ENCODE measurements around the gene HLF.

The HLF gene

GRCh38 chr17:55275894-55276804, 11.4 kb downstream of the HLF start:
- Mint-ChIP-seq H3K36me3 (no peaks in the 10 kb centered on the region), H3K27ac (no peak overlapping the region), H3K4me1 (peaks cover 2% of the 10 kb centered on the region), H3K27me3 (peaks cover 45% of the 10 kb centered on the region), H3K4me3 (no peak overlapping the region), H3K9me3 (no peaks in the 10 kb centered on the region)
- CTCF ChIA-PET, result interaction anchor here (0.6 kb wide), 1 partner anchor 519 kb away, joined by 3 read pairs; no protein-coding TSS in a partner anchor
- no peak for DNase-seq

- no peaks in the 10 kb centered on the region for H3K9me3 Mint-ChIP-seq
- CTCF ChIA-PET, result no interaction called here
- H3K4me3 Mint-ChIP-seq, result no peak overlapping the region
- peaks cover 31% of the 10 kb centered on the region for H3K27me3 Mint-ChIP-seq
- H3K36me3 Mint-ChIP-seq, result no peaks in the 10 kb centered on the region
- DNase-seq, result no peak
- H3K27ac Mint-ChIP-seq, result no peak overlapping the region
- H3K4me1 Mint-ChIP-seq, result peaks cover 2% of the 10 kb centered on the region
Observed at GRCh38 chr17:55278173-55278961, 13.6 kb downstream of the HLF start.

GRCh38 chr17:55279203-55279602, 14.4 kb downstream of the HLF start:
- Mint-ChIP-seq H3K4me1 (peaks cover 8% of the 10 kb centered on the region), H3K4me3 (no peak overlapping the region), H3K27me3 (peaks cover 25% of the 10 kb centered on the region), H3K27ac (no peak overlapping the region), H3K36me3 (no peaks in the 10 kb centered on the region), H3K9me3 (no peaks in the 10 kb centered on the region)
- no peak for DNase-seq
- CTCF ChIA-PET, result no interaction called here

- no peak overlapping the region for H3K27ac Mint-ChIP-seq
- no peaks in the 10 kb centered on the region for H3K36me3 Mint-ChIP-seq
- H3K9me3 Mint-ChIP-seq, result no peaks in the 10 kb centered on the region
- H3K4me1 Mint-ChIP-seq, result peaks cover 14% of the 10 kb centered on the region
- peaks cover 21% of the 10 kb centered on the region for H3K27me3 Mint-ChIP-seq
- H3K4me3 Mint-ChIP-seq, result no peak overlapping the region
- CTCF ChIA-PET, result no interaction called here
- no peak for DNase-seq
Observed at GRCh38 chr17:55279788-55280187, 15.0 kb downstream of the HLF start.

GRCh38 chr17:55280212-55280611, 15.5 kb downstream of the HLF start:
- no peaks in the 10 kb centered on the region for H3K9me3 Mint-ChIP-seq
- peaks cover 17% of the 10 kb centered on the region for H3K27me3 Mint-ChIP-seq
- no peak overlapping the region for H3K27ac Mint-ChIP-seq
- CTCF ChIA-PET, result no interaction called here
- H3K36me3 Mint-ChIP-seq, result no peaks in the 10 kb centered on the region
- no peak overlapping the region for H3K4me3 Mint-ChIP-seq
- H3K4me1 Mint-ChIP-seq, result peaks cover 16% of the 10 kb centered on the region
- DNase-seq, result no peak

GRCh38 chr17:55281649-55282378, 17.1 kb downstream of the HLF start:
- Mint-ChIP-seq H3K9me3 (no peaks in the 10 kb centered on the region), H3K36me3 (no peaks in the 10 kb centered on the region), H3K4me1 (peaks cover 16% of the 10 kb centered on the region), H3K27ac (no peak overlapping the region), H3K4me3 (no peak overlapping the region), H3K27me3 (peaks cover 11% of the 10 kb centered on the region)
- CTCF ChIA-PET, result interaction anchor here (0.5 kb wide), 1 partner anchor 21 kb away, joined by 3 read pairs; no protein-coding TSS in a partner anchor
- no peak for DNase-seq

GRCh38 chr17:55282379-55282702, 17.6 kb downstream of the HLF start:
- Mint-ChIP-seq H3K36me3 (no peaks in the 10 kb centered on the region), H3K9me3 (no peaks in the 10 kb centered on the region), H3K4me3 (no peak overlapping the region), H3K27me3 (peaks cover 11% of the 10 kb centered on the region), H3K4me1 (peaks cover 16% of the 10 kb centered on the region), H3K27ac (no peak overlapping the region)
- CTCF ChIA-PET, result no interaction called here
- no peak for DNase-seq

- no peak for DNase-seq
- Mint-ChIP-seq H3K27me3 (peaks cover 11% of the 10 kb centered on the region), H3K27ac (no peak overlapping the region), H3K4me1 (peaks cover 16% of the 10 kb centered on the region), H3K36me3 (no peaks in the 10 kb centered on the region), H3K9me3 (no peaks in the 10 kb centered on the region), H3K4me3 (no peak overlapping the region)
- CTCF ChIA-PET, result no interaction called here
Observed at GRCh38 chr17:55282741-55283140, 18.0 kb downstream of the HLF start.

- peaks cover 11% of the 10 kb centered on the region for H3K27me3 Mint-ChIP-seq
- no peak for DNase-seq
- H3K9me3 Mint-ChIP-seq, result no peaks in the 10 kb centered on the region
- CTCF ChIA-PET, result no interaction called here
- no peak overlapping the region for H3K27ac Mint-ChIP-seq
- H3K36me3 Mint-ChIP-seq, result no peaks in the 10 kb centered on the region
- no peak overlapping the region for H3K4me3 Mint-ChIP-seq
- H3K4me1 Mint-ChIP-seq, result peaks cover 16% of the 10 kb centered on the region
Observed at GRCh38 chr17:55283256-55283965, 18.7 kb downstream of the HLF start.

- no peaks in the 10 kb centered on the region for H3K9me3 Mint-ChIP-seq
- CTCF ChIA-PET, result no interaction called here
- H3K27me3 Mint-ChIP-seq, result peaks cover 11% of the 10 kb centered on the region
- H3K4me3 Mint-ChIP-seq, result no peak overlapping the region
- H3K36me3 Mint-ChIP-seq, result no peaks in the 10 kb centered on the region
- peaks cover 16% of the 10 kb centered on the region for H3K4me1 Mint-ChIP-seq
- no peak for DNase-seq
- H3K27ac Mint-ChIP-seq, result no peak overlapping the region
Observed at GRCh38 chr17:55284001-55284884, 19.5 kb downstream of the HLF start.

- H3K4me3 Mint-ChIP-seq, result no peak overlapping the region
Observed at GRCh38 chr17:55284944-55285339, 20.2 kb downstream of the HLF start.

GRCh38 chr17:55285340-55286301, 20.9 kb downstream of the HLF start:
- CTCF ChIA-PET, result no interaction called here
- H3K4me1 Mint-ChIP-seq, result peaks cover 16% of the 10 kb centered on the region
- DNase-seq, result no peak
- H3K9me3 Mint-ChIP-seq, result no peaks in the 10 kb centered on the region
- peaks cover 8% of the 10 kb centered on the region for H3K27me3 Mint-ChIP-seq
- no peaks in the 10 kb centered on the region for H3K36me3 Mint-ChIP-seq
- no peak overlapping the region for H3K27ac Mint-ChIP-seq
- no peak overlapping the region for H3K4me3 Mint-ChIP-seq

More at GRCh38 chr17:55284944-55285339, 20.2 kb downstream of the HLF start:
- DNase-seq, result no peak
- H3K27ac Mint-ChIP-seq, result no peak overlapping the region
- peaks cover 16% of the 10 kb centered on the region for H3K4me1 Mint-ChIP-seq
- peaks cover 11% of the 10 kb centered on the region for H3K27me3 Mint-ChIP-seq
- no peaks in the 10 kb centered on the region for H3K9me3 Mint-ChIP-seq
- H3K36me3 Mint-ChIP-seq, result no peaks in the 10 kb centered on the region
- CTCF ChIA-PET, result no interaction called here

Data from activated naive CD4-positive, alpha-beta T cell treated with anti-CD3 and anti-CD28 coated beads, Interleukin-2, amount 10 ng/mL, durations not matched to agents 7 days and 5 days (primary cell).